Vagina (tissue), 2 donors: Measurements from ENCODE around the gene MCF2L. TPM values are rescaled to one million over a fixed set of nuclear protein-coding genes. Genes with fewer than 3 reads are reported as not detected.
A peak's percentile ranks its signal among the peaks of the same experiment; 100 is the strongest.

Experiments used
- DNase-seq, 2 donors: peaks; one replicate each; pipeline ENCODE4 v3.0.0-alpha.2; 2017; ENCODE audit errors: extremely low spot score in 2 of 2
- H3K27ac ChIP-seq: fragments of 200-600 bp; sonication (generic); one replicate; pipeline ENCODE4 v1.5.1; 2019
- H3K27me3 ChIP-seq: fragments of 200-600 bp; sonication (generic); one replicate; pipeline ENCODE4 v1.5.1; 2019
- H3K36me3 ChIP-seq, 2 donors: fragments of 200-600 bp; sonication (generic); one replicate each; pipeline ENCODE4 v1.5.1; 2017 to 2019
- H3K4me1 ChIP-seq: fragments of 200-600 bp; sonication (generic); one replicate; pipeline ENCODE4 v1.5.1; 2019
- H3K4me3 ChIP-seq, 2 donors: fragments of 200-600 bp; sonication (generic); 1 replicate in 1 of 2; 2 replicates in 1 of 2; pipeline ENCODE4 v1.5.1; 2016 to 2019
- H3K9me3 ChIP-seq: fragments of 200-600 bp; sonication (generic); one replicate; pipeline ENCODE4 v1.5.1; 2019
- POLR2A ChIP-seq, 2 donors: fragments of 450-650 bp; IDR thresholded peaks; one replicate each; pipeline ENCODE4 v1.6.1; 2017; ENCODE audit warnings: antibody characterized with exemption in 2 of 2, mild to moderate bottlenecking in 2 of 2, moderate library complexity in 2 of 2
- POLR2AphosphoS5 ChIP-seq, 2 donors: sonication (generic); formaldehyde crosslinking; IDR thresholded peaks; one replicate each; pipeline ENCODE4 v1.9.0; 2017; ENCODE audit warnings: antibody characterized with exemption in 2 of 2, mild to moderate bottlenecking in 2 of 2, low read depth in 1 of 2; ENCODE audit not compliant: insufficient read depth in 1 of 2
- intact Hi-C: fragments of 100-400 bp; cut with DNase I; formaldehyde crosslinking; loops from one replicate; pipeline ENCODE4 v1.15.1; 2023
- total RNA-seq: library from RNA; depleted of rRNA; stranded (reverse); fragments of >200 nt; gene quantifications from one replicate; pipeline ENCODE4 v1.2.3, GENCODE V29; 2016
- TF ChIP-seq, protein P1 (sequence below), 3 experiments: fragments of 450-650 bp in 2 of 3; fragments of 200-600 bp in 1 of 3; sonication (generic) in 1 of 3; IDR thresholded peaks; one replicate each; pipeline ENCODE4 v1.5.1; 2017 to 2019; ENCODE audit warnings: antibody characterized with exemption in 3 of 3, mild to moderate bottlenecking in 2 of 3, moderate library complexity in 2 of 3

Gene MCF2L
- total RNA-seq, 1 donor from 2014 or later = 45.4 TPM

DNA sequence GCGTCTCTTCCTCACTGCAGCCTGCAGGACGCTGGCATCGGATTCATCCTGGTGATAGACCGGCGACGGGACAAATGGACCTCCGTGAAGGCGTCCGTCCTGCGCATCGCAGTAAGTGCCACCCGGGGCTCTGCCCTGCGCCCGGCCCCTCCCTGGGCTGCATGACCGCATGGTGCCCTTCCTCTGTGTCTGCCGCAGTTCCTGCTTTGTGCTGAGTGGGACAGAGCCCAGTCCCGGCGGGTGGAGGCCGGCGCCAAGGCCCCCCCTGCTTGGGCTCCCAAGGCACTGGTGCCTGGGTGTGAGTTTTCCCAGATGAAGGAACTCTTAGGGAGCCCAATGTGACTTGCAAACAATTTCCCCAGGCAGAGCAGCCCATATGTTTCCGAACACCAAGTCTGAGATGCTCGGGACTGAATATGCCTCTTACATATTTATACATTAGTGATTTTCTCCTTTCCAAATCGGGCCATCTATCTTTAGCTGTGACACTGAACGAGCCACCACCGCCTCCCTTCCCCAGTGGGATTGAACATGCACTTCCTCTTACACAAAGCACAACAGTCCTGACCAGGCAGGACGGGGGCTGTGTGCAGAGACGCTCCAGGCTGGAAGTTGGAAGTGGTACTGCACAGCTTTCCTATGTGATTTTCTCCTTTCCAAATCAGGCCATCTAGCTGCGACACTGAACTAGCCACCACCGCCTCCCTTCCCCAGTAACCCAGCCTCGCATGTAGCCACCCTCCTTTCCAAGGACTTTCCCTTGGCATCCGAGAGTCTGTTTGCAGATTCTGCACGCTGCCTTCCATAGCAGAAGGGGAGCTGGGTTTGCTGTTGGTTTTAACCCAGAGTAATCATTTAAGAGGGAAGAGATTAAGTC lies 76.5 kb downstream of the MCF2L start:
- Histone ChIP-seq H3K4me3 (peak overlapping the region in 1 of 2 donors; percentile 18), H3K4me1 (peaks cover 29% of the 10 kb centered on the region), H3K27ac (peak overlapping the region; percentile 50), H3K27me3 (no peaks in the 10 kb centered on the region), H3K36me3 (no peaks in the 10 kb centered on the region), H3K9me3 (no peaks in the 10 kb centered on the region)
- TF ChIP-seq, protein P1, sequence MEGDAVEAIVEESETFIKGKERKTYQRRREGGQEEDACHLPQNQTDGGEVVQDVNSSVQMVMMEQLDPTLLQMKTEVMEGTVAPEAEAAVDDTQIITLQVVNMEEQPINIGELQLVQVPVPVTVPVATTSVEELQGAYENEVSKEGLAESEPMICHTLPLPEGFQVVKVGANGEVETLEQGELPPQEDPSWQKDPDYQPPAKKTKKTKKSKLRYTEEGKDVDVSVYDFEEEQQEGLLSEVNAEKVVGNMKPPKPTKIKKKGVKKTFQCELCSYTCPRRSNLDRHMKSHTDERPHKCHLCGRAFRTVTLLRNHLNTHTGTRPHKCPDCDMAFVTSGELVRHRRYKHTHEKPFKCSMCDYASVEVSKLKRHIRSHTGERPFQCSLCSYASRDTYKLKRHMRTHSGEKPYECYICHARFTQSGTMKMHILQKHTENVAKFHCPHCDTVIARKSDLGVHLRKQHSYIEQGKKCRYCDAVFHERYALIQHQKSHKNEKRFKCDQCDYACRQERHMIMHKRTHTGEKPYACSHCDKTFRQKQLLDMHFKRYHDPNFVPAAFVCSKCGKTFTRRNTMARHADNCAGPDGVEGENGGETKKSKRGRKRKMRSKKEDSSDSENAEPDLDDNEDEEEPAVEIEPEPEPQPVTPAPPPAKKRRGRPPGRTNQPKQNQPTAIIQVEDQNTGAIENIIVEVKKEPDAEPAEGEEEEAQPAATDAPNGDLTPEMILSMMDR (IDR thresholded peaks at IDR 0.05) = no peak
- no peak for TF ChIP-seq POLR2AphosphoS5 (IDR thresholded peaks at IDR 0.05; ENCODE audit: insufficient read depth in 1 of 2, low read depth in 1 of 2)
- TF ChIP-seq POLR2A (IDR thresholded peaks at IDR 0.05) = no peak
- intact Hi-C loops = no loop called here
- DNase-seq = no peak

DNA sequence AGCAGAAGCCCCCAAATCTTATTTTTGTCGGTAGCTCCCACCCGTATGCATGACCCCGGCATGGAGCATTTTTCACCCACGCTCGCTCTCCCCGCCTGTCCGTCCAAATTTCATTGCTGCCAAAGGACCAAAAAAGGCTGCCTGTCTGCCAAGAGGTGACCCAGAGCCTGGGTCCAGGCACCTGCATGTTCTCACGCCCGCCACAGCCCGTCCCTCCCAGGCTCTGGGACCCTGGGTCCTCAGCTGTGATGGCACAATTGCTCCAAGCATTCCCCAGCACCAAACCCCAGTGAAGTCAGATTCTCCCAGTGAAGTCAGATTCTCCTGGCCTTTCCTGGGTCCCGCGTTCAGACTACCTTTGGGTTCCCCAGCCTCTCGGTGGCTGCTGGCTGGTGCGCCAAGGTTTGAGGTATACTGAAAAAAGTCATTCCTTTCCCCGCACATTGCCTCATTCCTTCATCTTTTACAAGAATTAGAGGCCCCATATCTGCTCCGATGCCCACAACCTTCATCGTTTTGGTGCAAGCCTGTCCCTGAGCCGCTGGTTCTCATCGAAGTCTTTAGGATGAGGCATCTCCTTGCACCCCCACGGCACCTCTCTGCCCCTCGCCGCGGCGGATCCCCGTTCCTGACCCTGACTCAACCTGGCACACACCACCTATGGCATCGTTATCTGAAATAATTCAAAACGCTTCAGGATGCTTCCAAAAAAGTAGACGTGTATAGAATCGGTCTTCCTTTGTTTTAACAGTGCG lies 77.3 kb downstream of the MCF2L start:
- Histone ChIP-seq H3K9me3 (no peaks in the 10 kb centered on the region), H3K4me1 (peaks cover 21% of the 10 kb centered on the region), H3K36me3 (no peaks in the 10 kb centered on the region), H3K27ac (no peak overlapping the region), H3K4me3 (peak overlapping the region in 1 of 2 donors; percentile 18), H3K27me3 (no peaks in the 10 kb centered on the region)
- DNase-seq = no peak
- intact Hi-C loops = no loop called here
- TF ChIP-seq POLR2A (IDR thresholded peaks at IDR 0.05) = no peak
- TF ChIP-seq, protein P1 (IDR thresholded peaks at IDR 0.05) = no peak
- TF ChIP-seq POLR2AphosphoS5 (IDR thresholded peaks at IDR 0.05; ENCODE audit: insufficient read depth in 1 of 2, low read depth in 1 of 2) = no peak

DNA sequence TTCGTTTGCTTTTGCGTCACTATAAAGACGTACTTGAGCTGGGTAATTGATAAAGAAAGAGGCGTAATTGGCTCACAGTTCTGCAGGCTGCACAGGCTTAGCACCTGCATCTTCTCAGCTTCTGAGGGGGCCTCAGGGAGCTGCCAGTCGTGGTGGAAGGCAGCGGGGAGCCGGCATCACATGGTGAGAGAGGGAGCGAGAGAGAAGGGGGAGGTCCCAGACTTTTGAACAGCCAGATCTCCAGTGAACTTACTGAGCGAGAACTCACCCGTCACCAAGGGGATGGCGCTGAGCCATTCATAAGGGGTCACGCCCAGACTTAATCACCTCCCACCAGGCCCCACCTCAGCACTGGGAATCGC lies 77.8 kb downstream of the MCF2L start:
- Histone ChIP-seq H3K4me3 (no peak overlapping the region), H3K27me3 (no peaks in the 10 kb centered on the region), H3K36me3 (no peaks in the 10 kb centered on the region), H3K4me1 (peaks cover 16% of the 10 kb centered on the region), H3K27ac (no peak overlapping the region), H3K9me3 (no peaks in the 10 kb centered on the region)
- DNase-seq = no peak
- TF ChIP-seq POLR2A (IDR thresholded peaks at IDR 0.05) (no peak), POLR2AphosphoS5 (IDR thresholded peaks at IDR 0.05; ENCODE audit: insufficient read depth in 1 of 2, low read depth in 1 of 2) (no peak)
- TF ChIP-seq, protein P1 (IDR thresholded peaks at IDR 0.05) = no peak
- intact Hi-C loops = no loop called here

DNA sequence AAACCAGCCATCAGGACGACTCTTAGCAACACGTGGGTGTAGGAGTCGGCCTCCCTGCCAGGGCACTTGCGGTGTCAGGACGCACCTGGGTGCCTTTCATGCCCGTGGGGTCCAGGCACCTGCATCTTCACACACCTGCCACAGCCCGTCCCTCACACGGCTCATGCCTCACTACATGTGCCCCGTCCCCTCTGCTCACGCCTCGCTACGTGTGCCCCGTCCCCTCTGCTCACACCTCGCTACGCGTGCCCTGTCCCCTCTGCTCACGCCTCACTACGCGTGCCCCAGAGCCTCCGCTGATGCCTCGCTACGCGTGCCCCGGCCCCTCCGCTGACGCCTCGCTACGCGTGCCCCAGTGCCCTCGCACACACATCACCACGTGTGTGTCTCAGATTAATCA lies 78.6 kb downstream of the MCF2L start:
- Histone ChIP-seq H3K4me1 (peaks cover 14% of the 10 kb centered on the region), H3K27me3 (no peaks in the 10 kb centered on the region), H3K4me3 (no peak overlapping the region), H3K27ac (no peak overlapping the region), H3K9me3 (no peaks in the 10 kb centered on the region), H3K36me3 (no peaks in the 10 kb centered on the region)
- DNase-seq = no peak
- TF ChIP-seq POLR2AphosphoS5 (IDR thresholded peaks at IDR 0.05; ENCODE audit: insufficient read depth in 1 of 2, low read depth in 1 of 2) = no peak
- TF ChIP-seq, protein P1 (IDR thresholded peaks at IDR 0.05) = no peak
- TF ChIP-seq POLR2A (IDR thresholded peaks at IDR 0.05) = no peak
- intact Hi-C loops = no loop called here
